Retinal pigment epithelial cell (primary cell): Measurements from ENCODE around the gene NRXN2.
A peak's percentile ranks its signal among the peaks of the same experiment; 100 is the strongest.

ENCODE experiments used
- DNase-seq: peaks from one replicate; pipeline ENCODE4 v3.0.0-alpha.2; 2010; ENCODE audit warnings: low read depth
- H3K4me3 ChIP-seq: 2 replicates; pipeline ENCODE4 v1.5.1; 2011; ENCODE audit warnings: mild to moderate bottlenecking, low read length, control low read depth, moderate library complexity
- TF ChIP-seq, protein P1 (sequence below): conservative IDR thresholded peaks from 2 replicates; pipeline ENCODE4 v1.5.1; 2011; ENCODE audit warnings: low read depth, low read length, control low read depth, inconsistent platforms

The NRXN2 gene

DNA sequence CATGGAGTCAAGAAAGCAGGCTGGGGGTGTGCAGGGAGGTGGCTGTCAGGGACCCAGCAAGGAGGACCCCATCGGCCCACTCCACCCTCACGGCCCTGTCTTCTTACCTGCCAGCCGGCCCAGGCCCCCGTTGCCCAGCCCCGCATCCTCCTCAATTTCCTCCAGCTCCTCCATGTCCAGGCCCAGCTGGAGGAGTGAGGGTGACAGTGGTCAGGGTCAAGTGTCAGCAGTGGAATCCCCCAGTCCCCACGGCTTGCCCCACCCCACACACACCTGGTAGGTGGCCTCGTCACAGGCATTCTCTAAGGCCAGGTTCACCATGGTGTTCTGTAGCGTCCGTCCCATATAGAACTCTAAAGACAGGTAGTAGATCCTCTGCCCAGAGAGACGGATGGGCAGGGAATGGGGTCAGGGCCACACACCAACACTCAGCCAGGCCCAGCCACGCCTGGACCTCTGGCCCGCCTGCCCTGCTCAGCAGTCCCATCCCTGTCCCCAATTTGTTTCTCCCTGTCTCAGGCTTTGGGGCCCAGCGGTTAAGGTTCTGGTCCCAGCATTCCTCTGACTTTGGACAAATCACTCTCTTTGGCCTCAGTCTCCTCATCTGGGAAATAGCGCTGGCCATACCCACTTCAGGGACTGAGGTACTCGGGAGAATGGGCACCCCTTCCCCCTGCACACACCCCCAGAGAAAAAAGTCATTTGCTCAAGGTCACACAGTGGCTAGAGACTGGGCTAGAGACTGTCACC is 35.5 kb upstream of the NRXN2 start:
- TF ChIP-seq, protein P1, sequence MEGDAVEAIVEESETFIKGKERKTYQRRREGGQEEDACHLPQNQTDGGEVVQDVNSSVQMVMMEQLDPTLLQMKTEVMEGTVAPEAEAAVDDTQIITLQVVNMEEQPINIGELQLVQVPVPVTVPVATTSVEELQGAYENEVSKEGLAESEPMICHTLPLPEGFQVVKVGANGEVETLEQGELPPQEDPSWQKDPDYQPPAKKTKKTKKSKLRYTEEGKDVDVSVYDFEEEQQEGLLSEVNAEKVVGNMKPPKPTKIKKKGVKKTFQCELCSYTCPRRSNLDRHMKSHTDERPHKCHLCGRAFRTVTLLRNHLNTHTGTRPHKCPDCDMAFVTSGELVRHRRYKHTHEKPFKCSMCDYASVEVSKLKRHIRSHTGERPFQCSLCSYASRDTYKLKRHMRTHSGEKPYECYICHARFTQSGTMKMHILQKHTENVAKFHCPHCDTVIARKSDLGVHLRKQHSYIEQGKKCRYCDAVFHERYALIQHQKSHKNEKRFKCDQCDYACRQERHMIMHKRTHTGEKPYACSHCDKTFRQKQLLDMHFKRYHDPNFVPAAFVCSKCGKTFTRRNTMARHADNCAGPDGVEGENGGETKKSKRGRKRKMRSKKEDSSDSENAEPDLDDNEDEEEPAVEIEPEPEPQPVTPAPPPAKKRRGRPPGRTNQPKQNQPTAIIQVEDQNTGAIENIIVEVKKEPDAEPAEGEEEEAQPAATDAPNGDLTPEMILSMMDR: no peak
- H3K4me3 ChIP-seq: peak overlapping the region; percentile 38
- no peak for DNase-seq

DNA sequence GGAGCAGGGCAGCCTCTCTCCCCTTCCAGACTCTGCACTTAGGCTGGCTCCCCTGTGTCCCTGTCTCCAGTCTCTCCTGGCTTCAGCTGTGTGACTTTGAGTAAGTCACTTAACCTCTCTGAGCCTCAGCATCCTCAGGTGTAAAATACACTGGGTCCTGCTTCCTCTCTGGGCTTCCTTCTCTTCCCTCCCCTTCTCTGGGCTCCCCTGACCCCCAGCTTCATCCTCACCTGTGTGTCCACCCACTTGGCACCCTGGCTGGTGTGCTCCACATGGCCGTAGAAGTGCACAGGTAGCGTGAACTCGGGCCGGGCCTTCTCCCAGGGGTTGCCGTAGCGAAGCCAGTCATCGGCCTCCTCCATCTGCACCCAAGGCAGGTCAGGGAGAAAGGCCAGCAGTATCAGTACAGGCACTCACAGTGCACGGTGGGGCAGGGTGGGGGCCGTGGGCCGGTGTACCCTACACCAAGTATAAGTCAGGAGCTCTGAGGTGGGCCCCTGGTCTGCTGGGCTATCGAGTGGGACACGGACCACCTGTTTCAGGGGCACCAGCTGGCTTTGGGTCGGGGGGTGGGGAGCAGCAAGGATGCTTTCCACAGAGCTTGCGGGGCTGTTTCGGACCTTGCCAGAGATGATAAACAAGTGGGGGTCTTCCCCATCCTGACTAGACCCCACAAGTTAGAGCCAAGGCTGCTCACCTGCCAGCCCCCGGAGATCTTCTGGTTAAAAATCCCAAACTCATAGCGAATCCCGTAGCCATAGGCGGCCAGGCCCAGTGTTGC is 34.7 kb upstream of the NRXN2 start:
- TF ChIP-seq, protein P1: no peak
- DNase-seq: no peak
- H3K4me3 ChIP-seq: no peak overlapping the region

DNA sequence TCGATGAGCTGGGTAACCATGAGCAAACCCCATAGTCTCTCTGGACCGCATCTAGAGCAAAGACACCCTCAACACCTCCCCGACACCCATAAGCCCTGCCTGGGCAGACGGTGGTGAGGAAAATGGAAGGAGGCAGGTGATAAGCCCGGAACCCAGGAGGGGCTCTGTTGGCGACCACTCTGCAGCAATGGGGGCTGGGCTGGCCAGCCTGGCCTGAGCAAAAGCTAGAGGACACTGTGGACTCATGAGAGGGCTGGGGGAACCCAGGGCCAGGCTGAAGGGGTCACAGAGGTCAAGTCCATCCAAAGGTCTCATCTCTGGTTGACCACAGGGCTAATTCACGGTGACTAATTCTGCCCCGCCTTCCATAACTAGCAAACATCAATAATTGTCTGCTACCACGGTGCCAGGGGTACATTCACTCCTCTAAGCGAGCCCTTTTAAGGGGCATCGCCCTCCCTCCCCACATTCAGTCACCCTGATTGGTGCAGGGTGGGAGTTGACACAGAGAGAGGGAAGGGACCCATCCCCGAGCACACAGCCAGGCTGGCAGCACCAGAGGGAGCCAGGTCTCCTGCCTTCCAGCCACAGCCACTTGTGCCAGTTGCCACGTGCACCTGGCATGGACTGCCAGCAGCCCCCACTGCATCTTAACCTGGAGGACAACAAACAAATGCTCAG is 32.8 kb upstream of the NRXN2 start:
- TF ChIP-seq, protein P1: no peak
- H3K4me3 ChIP-seq: no peak overlapping the region
- no peak for DNase-seq

- no peak for DNase-seq
- TF ChIP-seq, protein P1: no peak
- no peak overlapping the region for H3K4me3 ChIP-seq
Measured at GRCh38 chr11:64754919-64755662, 32.1 kb upstream of the NRXN2 start.

GRCh38 chr11:64754124-64754918 is 31.3 kb upstream of the NRXN2 start:
- H3K4me3 ChIP-seq: no peak overlapping the region
- no peak for DNase-seq
- TF ChIP-seq, protein P1: no peak
